GM19452 (cell line): Measurements from ENCODE around the gene PPP1R13L.
"Not testable (repeated sequence)": the region's sequence is repeated elsewhere in the genome, so short reads cannot be mapped to it uniquely, and the experiment has no call there.

Source experiments
- ATAC-seq: cut with Tn5 transposase; IDR thresholded peaks from one replicate; pipeline ENCODE4 v1.9.1; 2021; ENCODE audit not compliant: unreplicated experiment

PPP1R13L gene

GRCh38 chr19:45349126-45349415, 55.8 kb downstream of the PPP1R13L start:
- no peak for ATAC-seq

GRCh38 chr19:45348367-45349125, 56.3 kb downstream of the PPP1R13L start:
- ATAC-seq = no peak

- ATAC-seq = no peak
Observed at GRCh38 chr19:45347570-45348366, 57.1 kb downstream of the PPP1R13L start.

- no peak for ATAC-seq
Observed at GRCh38 chr19:45346449-45346848, 58.4 kb downstream of the PPP1R13L start.

- ATAC-seq = no peak
Observed at GRCh38 chr19:45345506-45345860, 59.4 kb downstream of the PPP1R13L start.

- no peak for ATAC-seq
Observed at GRCh38 chr19:45344621-45345505, 60.0 kb downstream of the PPP1R13L start.

GRCh38 chr19:45342911-45343310, 62.0 kb downstream of the PPP1R13L start:
- no peak for ATAC-seq

GRCh38 chr19:45340899-45341453, 63.9 kb downstream of the PPP1R13L start:
- ATAC-seq = no peak

- ATAC-seq = no peak
Observed at GRCh38 chr19:45340232-45340898, 64.5 kb downstream of the PPP1R13L start, which contains the start of gene KLC3. TSS of gene KLC3 (plus strand) at chr19:45340750. CDS start at chr19:45345542, 4,792 bp downstream.

- no peak for ATAC-seq
Observed at GRCh38 chr19:45339629-45340028, 65.2 kb downstream of the PPP1R13L start.

- no peak for ATAC-seq
Observed at GRCh38 chr19:45336696-45337251, 68.1 kb downstream of the PPP1R13L start.

GRCh38 chr19:45334881-45335280, 70.0 kb downstream of the PPP1R13L start:
- not testable (repeated sequence) for ATAC-seq

- ATAC-seq = no peak
Observed at GRCh38 chr19:45333609-45334303, 71.1 kb downstream of the PPP1R13L start.

- no peak for ATAC-seq
Observed at GRCh38 chr19:45331411-45331810, 73.5 kb downstream of the PPP1R13L start.
